ENCODE results near the gene TMED8.

DNA sequence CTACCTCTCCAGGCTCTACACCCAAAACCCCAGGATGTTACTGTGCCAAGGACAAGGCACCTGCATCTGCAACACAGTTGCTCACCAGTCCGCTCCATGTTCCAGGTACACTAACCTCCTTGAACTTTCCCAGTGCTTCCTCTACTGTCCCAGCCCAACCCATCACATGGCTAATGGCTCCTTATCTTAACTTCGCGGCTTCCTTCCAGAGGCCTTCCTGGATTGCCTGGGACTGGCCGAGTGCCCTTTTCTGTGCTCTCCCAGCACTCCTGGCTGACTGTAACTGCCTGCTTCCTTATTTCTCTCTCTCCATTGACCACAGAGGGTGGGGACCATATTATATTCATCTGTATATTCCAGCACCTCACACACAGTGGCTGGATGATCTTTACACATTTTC, 77.1 kb downstream of the TMED8 start:
- TF ChIP-seq POLR2AphosphoS5 (IDR thresholded peaks at IDR 0.05; ENCODE audit: low read depth, low read length) (no peak), EZH2 (IDR thresholded peaks at IDR 0.05) (no peak), SIN3A (IDR thresholded peaks at IDR 0.05; ENCODE audit: low read depth) (no peak), POLR2A (IDR thresholded peaks at IDR 0.05; ENCODE audit: borderline replicate concordance, extremely low read depth, insufficient read depth, insufficient read length) (no peak)
- TF ChIP-seq, protein P1, sequence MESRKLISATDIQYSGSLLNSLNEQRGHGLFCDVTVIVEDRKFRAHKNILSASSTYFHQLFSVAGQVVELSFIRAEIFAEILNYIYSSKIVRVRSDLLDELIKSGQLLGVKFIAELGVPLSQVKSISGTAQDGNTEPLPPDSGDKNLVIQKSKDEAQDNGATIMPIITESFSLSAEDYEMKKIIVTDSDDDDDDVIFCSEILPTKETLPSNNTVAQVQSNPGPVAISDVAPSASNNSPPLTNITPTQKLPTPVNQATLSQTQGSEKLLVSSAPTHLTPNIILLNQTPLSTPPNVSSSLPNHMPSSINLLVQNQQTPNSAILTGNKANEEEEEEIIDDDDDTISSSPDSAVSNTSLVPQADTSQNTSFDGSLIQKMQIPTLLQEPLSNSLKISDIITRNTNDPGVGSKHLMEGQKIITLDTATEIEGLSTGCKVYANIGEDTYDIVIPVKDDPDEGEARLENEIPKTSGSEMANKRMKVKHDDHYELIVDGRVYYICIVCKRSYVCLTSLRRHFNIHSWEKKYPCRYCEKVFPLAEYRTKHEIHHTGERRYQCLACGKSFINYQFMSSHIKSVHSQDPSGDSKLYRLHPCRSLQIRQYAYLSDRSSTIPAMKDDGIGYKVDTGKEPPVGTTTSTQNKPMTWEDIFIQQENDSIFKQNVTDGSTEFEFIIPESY (IDR thresholded peaks at IDR 0.05; ENCODE audit: extremely low read depth, insufficient replicate concordance, low read length) = no peak

Measured in HCT116 (cell line).